Mesenchymal stem cell (in vitro differentiated cells and primary cell): ENCODE results near the gene TRIM54.
A peak's percentile ranks its signal among the peaks of the same experiment; 100 is the strongest.

Experiments used
- DNase-seq: peaks from one replicate; pipeline ENCODE4 v3.0.0-alpha.2; 2013
- H2AFZ ChIP-seq: one replicate; pipeline ENCODE4 v1.6.1; 2013; ENCODE audit warnings: low read depth, mild to moderate bottlenecking, control low read depth, inconsistent platforms, low read length, moderate library complexity
- H2AK5ac ChIP-seq: 2 replicates; pipeline ENCODE4 v1.6.1; 2013; ENCODE audit warnings: low read length, moderate library complexity, mild to moderate bottlenecking, inconsistent platforms; ENCODE audit not compliant: severe bottlenecking
- H2BK120ac ChIP-seq: one replicate; pipeline ENCODE4 v1.6.1; 2013; ENCODE audit warnings: low read depth, mild to moderate bottlenecking, inconsistent platforms, low read length, moderate library complexity
- H2BK12ac ChIP-seq, 2 experiments: one replicate each; pipeline ENCODE4 v1.6.1; 2013; ENCODE audit warnings: inconsistent platforms in 2 of 2, low read length in 2 of 2, mild to moderate bottlenecking in 2 of 2, moderate library complexity in 2 of 2, control low read depth in 1 of 2
- H2BK15ac ChIP-seq: one replicate; pipeline ENCODE4 v1.6.1; 2013; ENCODE audit warnings: mild to moderate bottlenecking, low read depth, inconsistent platforms; ENCODE audit not compliant: poor library complexity, severe bottlenecking
- H2BK5ac ChIP-seq: 2 replicates; pipeline ENCODE4 v1.6.1; 2013; ENCODE audit warnings: low read depth, mild to moderate bottlenecking, low read length, control low read depth, inconsistent platforms; ENCODE audit not compliant: poor library complexity, severe bottlenecking
- H3K14ac ChIP-seq, 2 experiments: one replicate each; pipeline ENCODE4 v1.6.1; 2013; ENCODE audit warnings: inconsistent platforms in 2 of 2, low read length in 2 of 2, control low read depth in 1 of 2, mild to moderate bottlenecking in 1 of 2, moderate library complexity in 1 of 2
- H3K18ac ChIP-seq, 2 experiments: one replicate each; pipeline ENCODE4 v1.6.1; 2013; ENCODE audit warnings: inconsistent platforms in 2 of 2, low read length in 2 of 2, control low read depth in 1 of 2, low read depth in 1 of 2, mild to moderate bottlenecking in 1 of 2
- H3K23ac ChIP-seq, 2 experiments: one replicate each; pipeline ENCODE4 v1.6.1; 2013; ENCODE audit warnings: inconsistent platforms in 2 of 2, low read length in 2 of 2, mild to moderate bottlenecking in 2 of 2, moderate library complexity in 2 of 2, control low read depth in 1 of 2
- H3K27ac ChIP-seq: 2 replicates; pipeline ENCODE4 v1.5.1; 2013; ENCODE audit warnings: mild to moderate bottlenecking, moderate library complexity, low read length, control low read depth, inconsistent platforms; ENCODE audit not compliant: poor library complexity, severe bottlenecking
- H3K27me3 ChIP-seq, 2 experiments: 2 replicates each; pipeline versions ENCODE4 v1.6.1 to v1.7.0; 2013; ENCODE audit warnings: low read length in 2 of 2, mild to moderate bottlenecking in 2 of 2, moderate library complexity in 2 of 2, control low read depth in 1 of 2, inconsistent platforms in 1 of 2; ENCODE audit not compliant: control insufficient read depth in 1 of 2, insufficient read depth in 1 of 2
- H3K36me3 ChIP-seq, 2 experiments: 2 replicates each; pipeline versions ENCODE4 v1.6.1 to v1.7.0; 2013; ENCODE audit warnings: low read length in 2 of 2, control low read depth in 1 of 2, inconsistent platforms in 1 of 2, low read depth in 1 of 2, mild to moderate bottlenecking in 1 of 2; ENCODE audit not compliant: insufficient read depth in 2 of 2, control insufficient read depth in 1 of 2
- H3K4ac ChIP-seq, 2 experiments: one replicate each; pipeline ENCODE4 v1.6.1; 2013; ENCODE audit warnings: inconsistent platforms in 2 of 2, low read length in 2 of 2, mild to moderate bottlenecking in 2 of 2, moderate library complexity in 2 of 2, control low read depth in 1 of 2, low read depth in 1 of 2
- H3K4me1 ChIP-seq: 2 replicates; pipeline ENCODE4 v1.6.1; 2013; ENCODE audit warnings: low read depth, low read length, control low read depth; ENCODE audit not compliant: control insufficient read depth, insufficient read depth
- H3K4me2 ChIP-seq: 2 replicates; pipeline ENCODE4 v1.6.1; 2013; ENCODE audit warnings: low read length, mild to moderate bottlenecking, inconsistent platforms; ENCODE audit not compliant: poor library complexity, severe bottlenecking
- H3K4me3 ChIP-seq, 2 experiments: 2 replicates each; pipeline versions ENCODE4 v1.5.1 to v1.7.0; 2013; ENCODE audit warnings: low read length in 2 of 2, mild to moderate bottlenecking in 2 of 2, control low read depth in 1 of 2, low read depth in 1 of 2; ENCODE audit not compliant: insufficient read depth in 1 of 2
- H3K79me1 ChIP-seq: replicated peaks from 2 replicates; pipeline ENCODE4 v1.6.1; 2013; ENCODE audit warnings: mild to moderate bottlenecking, control low read depth, low read length, inconsistent platforms; ENCODE audit not compliant: poor library complexity, severe bottlenecking
- H3K9ac ChIP-seq: 2 replicates; pipeline ENCODE4 v1.7.0; 2013; ENCODE audit warnings: mild to moderate bottlenecking, low read length, moderate library complexity
- H3K9me3 ChIP-seq: 2 replicates; pipeline ENCODE4 v1.7.0; 2013; ENCODE audit warnings: mild to moderate bottlenecking, low read length; ENCODE audit not compliant: control insufficient read depth
- H4K8ac ChIP-seq: one replicate; pipeline ENCODE4 v1.6.1; 2013; ENCODE audit warnings: inconsistent platforms, mild to moderate bottlenecking, low read length, moderate library complexity
- H4K91ac ChIP-seq: one replicate; pipeline ENCODE4 v1.6.1; 2013; ENCODE audit warnings: mild to moderate bottlenecking, low read length, inconsistent platforms
- WGBS: methylation state at CpG from one replicate; pipeline ENCODE4 v1.1.7; 2013; ENCODE audit warnings: mixed read lengths; 5-methylcytosine and 5-hydroxymethylcytosine counted together

The TRIM54 gene

GRCh38 chr2:27308359-27308881 is 26.2 kb downstream of the TRIM54 start, which contains the start of gene UCN:
Gene UCN (minus strand): TSS chr2:27308445. CDS start chr2:27307895, 550 bp downstream.
- Histone ChIP-seq H2AK5ac (no peak within 1 kb of the TSS), H3K9ac (no peak within 1 kb of the TSS), H4K91ac (no peak within 1 kb of the TSS), H3K36me3 (peaks cover 14 to 34% of the 10 kb centered on the region in 2 experiments), H3K9me3 (peaks cover 6% of the 10 kb centered on the region), H4K8ac (no peak within 1 kb of the TSS), H3K27me3 (peaks cover 43 to 48% of the 10 kb centered on the region in 2 experiments), H2BK5ac (no peak within 1 kb of the TSS), H3K4ac (no peak within 1 kb of the TSS), H3K14ac (no peak within 1 kb of the TSS), H2BK12ac (no peak within 1 kb of the TSS), H2BK15ac (no peak within 1 kb of the TSS), H3K4me3 (no peak within 1 kb of the TSS), H3K4me1 (peaks cover 16% of the 10 kb centered on the region), H2AFZ (no peak within 1 kb of the TSS), H3K4me2 (no peak within 1 kb of the TSS), H3K27ac (no peak within 1 kb of the TSS), H3K18ac (no peak within 1 kb of the TSS), H2BK120ac (no peak within 1 kb of the TSS), H3K79me1 (no peaks in the 10 kb centered on the region), H3K23ac (peak within 1 kb of the TSS in 1 of 2 experiments; percentile 26)
- DNase-seq, result peak; percentile 63
- WGBS, result 20% methylated on average over 25 of the region's 25 CpGs

DNA sequence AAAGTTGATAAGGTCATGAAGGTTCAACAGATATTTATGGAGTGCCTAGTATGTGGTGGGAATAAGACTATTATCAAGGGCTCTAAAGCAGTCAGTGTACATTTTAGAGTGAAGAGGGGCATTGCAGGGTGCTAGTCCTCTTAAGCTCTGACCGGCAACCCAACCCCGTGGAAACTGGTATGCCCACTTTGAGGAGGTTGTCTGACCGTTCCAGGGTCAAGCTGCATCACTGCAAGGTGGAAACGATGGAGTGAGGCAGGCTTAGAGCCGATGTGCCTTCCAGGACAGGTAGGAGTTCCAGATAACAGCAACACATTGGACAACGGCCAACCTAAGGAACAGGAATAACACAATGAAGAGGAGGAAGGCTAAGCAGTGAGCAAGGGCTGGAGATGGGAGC is 27.4 kb downstream of the TRIM54 start:
- Histone ChIP-seq H3K27ac (no peak overlapping the region), H3K4me3 (no peak overlapping the region), H4K91ac (no peak overlapping the region), H3K18ac (no peak overlapping the region), H3K4me2 (no peak overlapping the region), H3K9ac (no peak overlapping the region), H3K27me3 (peaks cover 40 to 44% of the 10 kb centered on the region in 2 experiments), H2BK15ac (no peak overlapping the region), H3K36me3 (peaks cover 14 to 34% of the 10 kb centered on the region in 2 experiments), H3K4me1 (peaks cover 16% of the 10 kb centered on the region), H3K9me3 (peaks cover 4% of the 10 kb centered on the region), H2BK120ac (no peak overlapping the region), H3K23ac (no peak overlapping the region), H4K8ac (no peak overlapping the region), H2AK5ac (no peak overlapping the region), H3K4ac (no peak overlapping the region), H2AFZ (no peak overlapping the region), H3K79me1 (peaks cover 1% of the 10 kb centered on the region), H2BK12ac (no peak overlapping the region), H2BK5ac (no peak overlapping the region), H3K14ac (no peak overlapping the region)
- DNase-seq, result no peak
- 97% methylated on average over 6 of the region's 6 CpGs for WGBS

DNA sequence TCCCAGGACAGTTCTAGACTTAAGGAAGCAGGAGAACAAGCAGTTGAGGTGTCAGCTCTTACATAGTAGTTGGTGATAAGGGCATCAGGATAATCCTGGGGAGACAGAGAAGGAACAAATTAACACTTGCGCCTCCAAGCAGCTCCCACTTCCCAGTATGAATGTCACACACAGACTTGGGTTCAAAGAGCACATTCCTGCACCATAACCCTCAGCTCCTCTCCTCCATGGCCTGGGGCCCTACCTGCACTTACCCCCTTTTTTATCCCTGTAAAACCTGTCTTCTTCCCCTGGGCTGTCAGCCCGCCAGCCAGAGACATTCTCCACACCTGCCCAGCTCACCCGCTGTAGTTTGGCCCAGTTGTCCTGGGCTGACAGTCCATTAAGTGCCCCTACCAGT is 29.9 kb downstream of the TRIM54 start:
- Histone ChIP-seq H3K27me3 (peaks cover 16 to 19% of the 10 kb centered on the region in 2 experiments), H3K4ac (no peak overlapping the region), H3K18ac (no peak overlapping the region), H3K27ac (no peak overlapping the region), H2BK120ac (no peak overlapping the region), H3K79me1 (peaks cover 8% of the 10 kb centered on the region), H2BK15ac (no peak overlapping the region), H2AK5ac (no peak overlapping the region), H3K14ac (no peak overlapping the region), H2BK5ac (no peak overlapping the region), H3K9ac (no peak overlapping the region), H2BK12ac (no peak overlapping the region), H3K4me1 (peaks cover 13% of the 10 kb centered on the region), H3K9me3 (no peaks in the 10 kb centered on the region), H3K4me2 (no peak overlapping the region), H4K91ac (no peak overlapping the region), H3K23ac (no peak overlapping the region), H3K36me3 (peaks cover 28 to 53% of the 10 kb centered on the region in 2 experiments), H2AFZ (no peak overlapping the region), H3K4me3 (no peak overlapping the region), H4K8ac (no peak overlapping the region)
- 100% methylated on average over 3 of the region's 3 CpGs for WGBS
- no peak for DNase-seq

- no peak overlapping the region for H3K14ac ChIP-seq
- H2AK5ac ChIP-seq, result no peak overlapping the region
- H3K4me1 ChIP-seq, result no peaks in the 10 kb centered on the region
- H2BK12ac ChIP-seq, result no peak overlapping the region
- WGBS, result 98% methylated on average over 5 of the region's 8 CpGs
- no peak overlapping the region for H3K9ac ChIP-seq
- no peak overlapping the region for H3K18ac ChIP-seq
- no peaks in the 10 kb centered on the region for H3K9me3 ChIP-seq
- no peaks in the 10 kb centered on the region for H3K27me3 ChIP-seq
- H4K91ac ChIP-seq, result no peak overlapping the region
- no peak overlapping the region for H2AFZ ChIP-seq
- no peak overlapping the region for H3K4ac ChIP-seq
- H3K36me3 ChIP-seq, result peaks cover 35 to 55% of the 10 kb centered on the region in 2 experiments
- H3K4me2 ChIP-seq, result no peak overlapping the region
- no peak overlapping the region for H3K23ac ChIP-seq
- H2BK5ac ChIP-seq, result no peak overlapping the region
- no peak for DNase-seq
- no peak overlapping the region for H2BK15ac ChIP-seq
- no peak overlapping the region for H2BK120ac ChIP-seq
- peaks cover 13% of the 10 kb centered on the region for H3K79me1 ChIP-seq
- H3K4me3 ChIP-seq, result no peak overlapping the region
- H3K27ac ChIP-seq, result no peak overlapping the region
- H4K8ac ChIP-seq, result no peak overlapping the region
These were observed 31.8 kb downstream of the TRIM54 start for GRCh38 chr2:27313882-27314645.
